ENCODE results near the gene MTMR3. TPM values are rescaled to one million over a fixed set of nuclear protein-coding genes. Genes with fewer than 3 reads are reported as not detected.
A peak's percentile ranks its signal among the peaks of the same experiment; 100 is the strongest.
"Not testable (repeated sequence)": the region's sequence is repeated elsewhere in the genome, so short reads cannot be mapped to it uniquely, and the experiment has no call there.

The MTMR3 gene
- polyA plus RNA-seq (2012; ENCODE audit: missing spikeins): 8.6 TPM

DNA sequence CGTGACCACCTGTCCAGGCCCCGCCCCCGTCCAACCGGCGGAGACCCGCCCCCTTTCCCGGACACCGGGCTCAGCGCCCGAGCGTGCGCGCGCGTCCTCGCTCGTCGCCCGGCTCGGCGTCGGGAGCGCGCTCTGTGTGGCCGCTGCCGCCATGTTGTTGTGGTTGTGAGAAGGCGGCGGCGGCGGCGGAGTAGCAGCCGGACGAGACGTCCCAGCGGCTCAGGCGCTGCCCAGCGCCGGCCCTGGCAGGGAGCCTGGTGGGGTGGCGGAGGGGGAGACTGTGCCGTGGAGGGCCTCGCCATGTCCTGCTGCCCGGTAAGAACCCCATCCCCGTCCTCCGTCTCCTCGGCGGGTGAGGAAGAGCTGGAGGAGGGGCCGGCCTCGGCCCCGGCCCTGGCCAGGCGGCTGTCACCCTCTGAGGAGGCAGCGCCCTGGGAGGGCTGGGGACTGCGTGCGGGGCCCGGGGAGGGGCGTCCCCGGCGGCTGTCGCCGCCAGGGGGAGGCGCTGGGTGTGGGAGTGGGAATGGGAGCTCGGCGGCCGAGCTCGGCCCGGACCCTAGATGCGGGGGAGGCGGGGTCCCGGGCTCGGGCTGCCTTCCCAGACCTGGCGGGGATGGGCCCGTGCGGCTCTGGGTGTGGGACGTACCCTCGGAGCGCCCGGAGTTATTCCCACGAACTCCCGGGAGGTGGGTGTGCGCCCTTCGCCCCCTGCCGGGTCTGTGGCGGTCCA lies at the start of gene MTMR3:
Gene MTMR3, plus strand, starts transcription at position 130 of the 730 bp plus-strand sequence. CDS start 87,886 bp downstream, outside the sequence.
- DNase-seq (ENCODE audit: insufficient read length): peak; percentile 70
- FAIRE-seq: peak; percentile 97
- TF ChIP-seq TAF1 (IDR thresholded peaks at IDR 0.05; ENCODE audit: borderline replicate concordance, low read depth, low read length): 0 out of 2 replicates have a peak, but pooled peaks have one; percentile 25
- TF ChIP-seq POLR2AphosphoS5 (IDR thresholded peaks at IDR 0.05; ENCODE audit: low read depth, low read length): peak; percentile 45; the same call in 1 of the 2 replicates
- peak; percentile 65 for TF ChIP-seq POLR2A (IDR thresholded peaks at IDR 0.05; ENCODE audit: low read depth, low read length)

DNA sequence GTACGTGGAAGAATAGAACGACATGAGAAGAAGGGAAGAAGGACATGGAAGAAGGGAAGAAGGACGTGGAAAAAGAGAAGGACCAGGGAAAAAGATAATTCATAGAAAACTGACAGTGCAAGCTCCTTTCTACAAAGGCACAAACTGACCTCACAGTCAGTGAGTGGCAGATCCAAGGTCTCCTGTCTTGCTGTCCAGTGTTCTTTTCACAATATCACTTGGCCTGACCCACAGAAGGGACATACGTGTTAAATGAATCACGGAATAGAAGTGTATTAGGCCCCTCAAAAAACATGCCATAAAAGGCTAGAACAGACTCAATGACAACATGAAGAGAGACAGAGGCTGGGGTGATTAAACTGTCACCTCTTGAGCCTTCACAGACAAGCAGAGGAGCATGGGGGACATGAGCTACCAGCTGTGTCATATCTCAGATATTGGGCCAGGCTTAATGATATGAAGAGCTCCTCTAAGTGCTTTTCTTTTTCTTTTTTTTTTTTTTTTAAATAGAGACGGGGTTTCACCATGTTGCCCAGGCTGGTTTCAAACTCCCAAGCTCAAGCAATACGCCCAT lies 49.5 kb upstream of the MTMR3 start:
- DNase-seq (ENCODE audit: insufficient read length) (no peak), FAIRE-seq (no peak)
- no peak for TF ChIP-seq POLR2A (IDR thresholded peaks at IDR 0.05; ENCODE audit: low read depth, low read length)
- TF ChIP-seq TAF1 (IDR thresholded peaks at IDR 0.05; ENCODE audit: borderline replicate concordance, low read depth, low read length): no peak
- no peak for TF ChIP-seq POLR2AphosphoS5 (IDR thresholded peaks at IDR 0.05; ENCODE audit: low read depth, low read length)

DNA sequence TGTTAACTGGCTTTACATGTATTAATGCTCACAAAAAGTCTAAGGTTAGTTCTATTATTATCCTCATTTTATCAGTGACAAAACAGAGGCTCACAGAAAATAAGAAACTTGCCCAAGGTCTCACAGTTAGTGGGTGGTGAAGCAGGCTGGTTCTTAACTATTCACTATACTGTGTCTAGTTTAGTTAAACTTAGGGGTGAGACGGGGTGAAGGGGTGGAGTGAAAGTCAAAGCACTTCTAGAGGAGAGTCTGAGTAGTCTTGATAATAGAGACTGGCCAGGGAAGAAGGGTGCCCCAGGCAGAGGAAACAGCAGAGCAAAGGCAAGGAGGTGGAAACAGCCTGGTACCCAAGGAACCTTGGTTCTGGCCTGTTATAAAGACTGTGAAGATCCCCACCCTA lies 48.9 kb upstream of the MTMR3 start:
- DNase-seq (ENCODE audit: insufficient read length) (no peak), FAIRE-seq (no peak)
- no peak for TF ChIP-seq TAF1 (IDR thresholded peaks at IDR 0.05; ENCODE audit: borderline replicate concordance, low read depth, low read length)
- no peak for TF ChIP-seq POLR2A (IDR thresholded peaks at IDR 0.05; ENCODE audit: low read depth, low read length)
- no peak for TF ChIP-seq POLR2AphosphoS5 (IDR thresholded peaks at IDR 0.05; ENCODE audit: low read depth, low read length)

DNA sequence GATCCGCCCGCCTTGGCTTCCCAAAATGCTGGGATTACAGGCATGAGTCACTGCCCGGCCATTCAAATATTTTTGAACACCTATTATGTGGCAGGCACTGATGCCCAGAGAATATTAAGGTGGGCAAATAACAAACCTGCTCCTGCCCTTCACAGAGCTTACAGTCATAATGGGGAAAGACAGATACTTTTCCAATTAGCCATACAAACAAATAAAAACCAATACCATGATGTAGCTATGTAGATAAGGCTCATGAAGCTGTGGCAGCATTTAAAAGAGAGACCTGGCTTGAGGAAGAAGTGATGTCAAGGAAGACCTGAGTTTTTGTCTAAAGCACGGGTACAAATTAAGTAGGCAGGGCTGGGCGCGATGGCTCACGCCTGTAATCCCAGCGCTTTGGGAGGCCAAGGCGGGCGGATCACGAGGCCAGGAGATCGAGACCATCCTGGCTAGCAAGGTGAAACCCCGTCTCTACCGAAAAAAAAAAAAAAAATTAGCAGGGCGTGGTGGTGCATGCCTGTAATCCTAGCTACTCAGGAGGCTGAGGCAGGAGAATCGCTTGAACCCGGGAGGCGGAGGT lies 46.1 kb upstream of the MTMR3 start:
- DNase-seq (ENCODE audit: insufficient read length); FAIRE-seq: not testable (repeated sequence)

DNA sequence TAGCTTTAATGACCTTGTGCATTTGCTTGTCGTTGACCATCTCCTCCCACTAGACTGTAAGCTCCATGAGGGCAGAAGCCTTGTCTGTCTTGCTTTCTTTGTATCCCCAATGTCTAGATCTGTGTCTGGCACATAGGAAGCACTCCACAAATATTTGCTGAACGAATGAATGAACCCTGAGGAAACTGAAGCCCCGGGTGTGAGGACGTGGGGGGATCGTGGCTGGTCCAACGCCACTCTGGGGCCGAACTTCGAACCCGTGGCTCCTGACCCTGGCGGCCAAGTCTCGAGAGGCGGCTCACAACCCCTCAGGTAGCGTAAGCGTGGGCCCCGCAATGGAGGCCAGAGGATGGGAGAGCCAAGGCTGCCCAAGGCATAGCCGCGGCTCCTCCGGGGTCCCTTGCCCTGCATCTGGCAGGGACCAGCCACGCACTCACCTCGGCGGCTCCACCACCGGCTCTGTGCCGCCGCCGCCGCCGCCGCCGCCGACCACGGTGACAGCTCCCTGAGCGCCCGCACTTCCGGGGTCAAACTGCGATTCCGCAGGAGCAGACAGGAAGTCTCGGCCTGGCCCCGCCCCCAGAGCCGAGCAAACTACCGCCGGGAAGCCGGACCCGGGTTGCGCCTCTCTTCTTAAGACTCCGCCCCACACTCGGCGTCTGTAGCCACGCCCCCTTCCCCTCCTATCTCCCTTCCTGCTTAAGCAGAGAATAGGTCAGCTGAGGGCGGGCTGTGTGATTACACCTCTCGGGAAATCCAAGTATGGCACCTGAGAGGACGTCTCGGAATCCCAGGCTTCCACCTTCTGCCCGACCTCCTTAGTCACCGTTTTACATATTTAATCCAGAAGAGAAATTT lies 45.0 kb upstream of the MTMR3 start, which contains the start of gene ASCC2:
Gene ASCC2, minus strand, starts transcription at position 534 of the 858 bp plus-strand sequence. CDS start 5,949 bp downstream, outside the sequence.
- DNase-seq (ENCODE audit: insufficient read length) (peak; percentile 90), FAIRE-seq (peak; percentile 95)
- TF ChIP-seq POLR2AphosphoS5 (IDR thresholded peaks at IDR 0.05; ENCODE audit: low read depth, low read length): peak; percentile 69; the same call in 1 of the 2 replicates
- peak; percentile 71; the same call in 1 of the 2 replicates for TF ChIP-seq TAF1 (IDR thresholded peaks at IDR 0.05; ENCODE audit: borderline replicate concordance, low read depth, low read length)
- peak; percentile 79 for TF ChIP-seq POLR2A (IDR thresholded peaks at IDR 0.05; ENCODE audit: low read depth, low read length)

DNA sequence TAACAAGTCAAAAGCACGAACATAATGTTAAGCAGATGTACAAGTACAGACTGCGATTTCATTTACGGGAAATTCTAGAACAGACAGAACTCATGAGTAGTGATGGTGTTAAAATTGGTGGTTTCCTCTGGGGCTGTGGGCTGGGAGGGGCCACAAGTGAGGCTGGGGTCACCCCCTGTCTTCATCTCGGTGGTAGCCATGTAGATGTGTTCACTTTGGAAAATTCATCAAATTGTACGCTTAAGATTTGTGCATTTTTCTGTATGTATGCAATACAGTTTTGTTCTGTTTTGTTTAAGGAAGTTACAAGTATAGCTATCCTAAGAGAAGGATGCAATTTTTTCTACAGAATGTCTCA lies 44.4 kb upstream of the MTMR3 start:
- FAIRE-seq (no peak), DNase-seq (ENCODE audit: insufficient read length) (no peak)
- TF ChIP-seq POLR2A (IDR thresholded peaks at IDR 0.05; ENCODE audit: low read depth, low read length): no peak
- no peak for TF ChIP-seq POLR2AphosphoS5 (IDR thresholded peaks at IDR 0.05; ENCODE audit: low read depth, low read length)
- no peak for TF ChIP-seq TAF1 (IDR thresholded peaks at IDR 0.05; ENCODE audit: borderline replicate concordance, low read depth, low read length)

DNA sequence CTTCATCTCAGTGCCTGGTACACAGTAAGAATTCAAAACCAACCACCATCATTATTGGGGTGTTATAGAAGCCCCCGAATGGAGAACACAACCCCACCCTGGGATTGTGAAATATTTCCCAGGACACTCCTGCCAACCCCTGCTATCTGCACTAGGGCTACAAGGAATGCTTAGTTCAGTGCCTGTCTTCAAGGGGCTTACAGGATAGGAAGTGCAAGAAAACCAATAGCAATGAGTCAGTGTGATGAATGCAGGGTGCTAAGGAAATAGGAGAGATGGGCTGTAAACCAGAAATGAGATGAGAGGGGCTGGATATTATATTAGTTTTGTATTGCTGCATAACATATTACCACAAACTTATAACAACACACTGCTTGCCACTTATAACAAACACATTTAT lies 43.9 kb upstream of the MTMR3 start:
- DNase-seq (ENCODE audit: insufficient read length): no peak
- no peak for FAIRE-seq
- TF ChIP-seq TAF1 (IDR thresholded peaks at IDR 0.05; ENCODE audit: borderline replicate concordance, low read depth, low read length) (no peak), POLR2A (IDR thresholded peaks at IDR 0.05; ENCODE audit: low read depth, low read length) (no peak), POLR2AphosphoS5 (IDR thresholded peaks at IDR 0.05; ENCODE audit: low read depth, low read length) (no peak)

DNA sequence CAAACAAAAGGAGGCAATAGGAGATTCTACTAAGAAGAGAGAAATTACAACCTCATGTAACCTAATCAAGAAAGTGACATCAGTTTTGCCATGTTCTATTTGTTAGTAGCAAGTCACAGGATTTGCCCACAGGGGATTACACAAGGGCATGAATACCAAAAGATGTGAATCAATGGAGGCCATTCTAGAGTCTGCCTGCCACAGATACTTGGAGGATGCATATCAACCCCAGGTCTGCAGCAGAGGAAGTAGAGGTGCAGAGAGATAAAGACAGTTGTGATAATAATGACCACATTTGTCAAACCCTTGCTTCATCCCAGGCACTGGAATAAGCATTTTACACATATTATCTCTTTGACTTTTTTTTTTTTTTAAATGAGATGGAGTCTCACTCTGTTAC lies 42.5 kb upstream of the MTMR3 start:
- DNase-seq (ENCODE audit: insufficient read length): no peak
- FAIRE-seq: no peak
- TF ChIP-seq POLR2A (IDR thresholded peaks at IDR 0.05; ENCODE audit: low read depth, low read length): no peak
- no peak for TF ChIP-seq TAF1 (IDR thresholded peaks at IDR 0.05; ENCODE audit: borderline replicate concordance, low read depth, low read length)
- TF ChIP-seq POLR2AphosphoS5 (IDR thresholded peaks at IDR 0.05; ENCODE audit: low read depth, low read length): no peak

DNA sequence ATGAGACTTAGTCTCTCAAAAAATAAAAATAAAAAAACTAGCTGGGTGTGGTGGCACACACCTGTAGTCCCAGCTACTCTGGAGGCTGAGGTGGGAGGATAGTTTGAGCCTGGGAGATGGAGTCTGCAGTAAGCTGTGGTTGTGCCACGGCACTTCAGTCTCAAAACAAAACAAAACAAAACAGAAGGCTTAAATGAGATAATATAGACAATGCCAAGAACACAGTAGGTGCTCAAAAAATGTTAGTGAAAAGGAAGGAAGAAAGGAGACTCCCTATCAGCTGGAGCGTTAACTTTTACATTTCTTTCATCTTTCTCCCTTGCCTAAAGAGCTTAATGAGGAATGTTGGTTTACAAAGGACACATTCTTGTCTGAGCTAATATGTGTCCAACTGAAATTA lies 40.8 kb upstream of the MTMR3 start:
- DNase-seq (ENCODE audit: insufficient read length): no peak
- FAIRE-seq: no peak
- TF ChIP-seq TAF1 (IDR thresholded peaks at IDR 0.05; ENCODE audit: borderline replicate concordance, low read depth, low read length) (no peak), POLR2A (IDR thresholded peaks at IDR 0.05; ENCODE audit: low read depth, low read length) (no peak), POLR2AphosphoS5 (IDR thresholded peaks at IDR 0.05; ENCODE audit: low read depth, low read length) (no peak)

DNA sequence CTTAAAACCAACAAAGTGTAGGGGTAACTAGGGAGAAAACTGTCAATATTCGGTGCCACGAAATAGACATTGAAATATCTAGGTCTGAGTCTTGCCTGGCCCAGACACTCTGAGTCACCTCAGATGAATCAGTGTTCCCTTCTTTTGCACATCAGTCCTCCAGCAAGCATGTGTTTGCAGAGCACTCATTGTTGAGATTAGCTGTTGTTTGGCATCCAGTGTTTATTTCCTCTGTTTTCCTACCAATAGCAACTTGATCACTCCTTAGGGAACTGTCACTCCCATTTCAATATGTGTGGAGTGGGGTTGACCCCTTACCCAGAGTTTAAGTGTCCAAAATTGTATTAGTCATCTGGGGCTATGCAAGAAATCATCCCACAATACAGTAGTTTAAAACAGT lies 40.2 kb upstream of the MTMR3 start:
- no peak for DNase-seq (ENCODE audit: insufficient read length)
- TF ChIP-seq POLR2AphosphoS5 (IDR thresholded peaks at IDR 0.05; ENCODE audit: low read depth, low read length): no peak
- TF ChIP-seq POLR2A (IDR thresholded peaks at IDR 0.05; ENCODE audit: low read depth, low read length): no peak
- no peak for TF ChIP-seq TAF1 (IDR thresholded peaks at IDR 0.05; ENCODE audit: borderline replicate concordance, low read depth, low read length)
- FAIRE-seq: peak; percentile 9

DNA sequence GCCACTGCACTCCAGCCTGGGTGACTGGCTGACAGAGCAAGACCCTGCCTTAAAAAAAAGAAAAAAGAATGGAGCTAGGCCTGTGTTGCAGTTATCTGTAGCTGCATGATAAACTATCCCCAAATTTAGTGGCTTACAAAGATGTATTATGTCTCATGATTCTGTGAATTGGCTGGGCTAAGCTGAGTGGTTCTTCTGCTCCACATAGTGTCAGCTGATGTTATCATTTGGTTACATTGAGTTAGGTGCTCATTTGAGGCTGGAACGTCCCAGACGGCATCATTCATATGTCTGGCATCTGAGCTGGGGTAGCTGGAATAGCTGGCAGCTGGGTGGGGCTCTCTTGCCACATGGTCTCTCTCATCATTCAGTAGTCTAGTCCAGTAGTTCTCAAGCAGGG lies 36.7 kb upstream of the MTMR3 start:
- no peak for TF ChIP-seq TAF1 (IDR thresholded peaks at IDR 0.05; ENCODE audit: borderline replicate concordance, low read depth, low read length)
- no peak for TF ChIP-seq POLR2A (IDR thresholded peaks at IDR 0.05; ENCODE audit: low read depth, low read length)
- TF ChIP-seq POLR2AphosphoS5 (IDR thresholded peaks at IDR 0.05; ENCODE audit: low read depth, low read length): no peak
- no peak for DNase-seq (ENCODE audit: insufficient read length)
- FAIRE-seq: no peak

Measured in GM12892 (cell line).